ENCODE measurements around the gene TEDC2.

DNA sequence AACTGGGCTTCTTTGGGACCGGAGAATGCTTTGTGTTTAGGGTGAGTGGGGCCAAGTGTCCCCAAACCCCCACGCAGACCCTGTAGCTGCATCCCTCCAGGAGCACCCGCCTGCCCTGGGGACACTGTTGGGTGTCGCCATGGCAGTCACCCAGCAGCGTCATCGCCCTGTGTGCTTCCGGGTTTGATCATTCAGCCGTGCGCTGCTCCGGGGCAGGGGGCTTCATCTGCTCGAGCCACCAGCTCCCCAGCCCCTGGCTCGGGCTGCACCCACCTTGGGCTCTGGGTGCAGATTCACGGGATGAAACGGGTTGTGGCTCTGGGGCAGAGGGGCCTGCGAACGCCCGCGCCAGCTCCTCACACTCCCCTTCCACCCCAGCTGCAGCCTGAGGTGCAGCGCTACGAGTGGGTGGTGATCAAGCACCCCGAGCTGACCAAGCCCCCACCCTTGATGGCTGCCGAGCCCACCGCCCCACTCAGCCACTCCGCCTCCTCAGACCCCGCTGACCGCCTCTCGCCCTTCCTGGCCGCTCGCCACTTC lies 40.1 kb downstream of the TEDC2 start:
- TF ChIP-seq, protein P1, sequence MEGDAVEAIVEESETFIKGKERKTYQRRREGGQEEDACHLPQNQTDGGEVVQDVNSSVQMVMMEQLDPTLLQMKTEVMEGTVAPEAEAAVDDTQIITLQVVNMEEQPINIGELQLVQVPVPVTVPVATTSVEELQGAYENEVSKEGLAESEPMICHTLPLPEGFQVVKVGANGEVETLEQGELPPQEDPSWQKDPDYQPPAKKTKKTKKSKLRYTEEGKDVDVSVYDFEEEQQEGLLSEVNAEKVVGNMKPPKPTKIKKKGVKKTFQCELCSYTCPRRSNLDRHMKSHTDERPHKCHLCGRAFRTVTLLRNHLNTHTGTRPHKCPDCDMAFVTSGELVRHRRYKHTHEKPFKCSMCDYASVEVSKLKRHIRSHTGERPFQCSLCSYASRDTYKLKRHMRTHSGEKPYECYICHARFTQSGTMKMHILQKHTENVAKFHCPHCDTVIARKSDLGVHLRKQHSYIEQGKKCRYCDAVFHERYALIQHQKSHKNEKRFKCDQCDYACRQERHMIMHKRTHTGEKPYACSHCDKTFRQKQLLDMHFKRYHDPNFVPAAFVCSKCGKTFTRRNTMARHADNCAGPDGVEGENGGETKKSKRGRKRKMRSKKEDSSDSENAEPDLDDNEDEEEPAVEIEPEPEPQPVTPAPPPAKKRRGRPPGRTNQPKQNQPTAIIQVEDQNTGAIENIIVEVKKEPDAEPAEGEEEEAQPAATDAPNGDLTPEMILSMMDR (IDR thresholded peaks at IDR 0.05): no peak
- TF ChIP-seq EP300 (IDR thresholded peaks at IDR 0.05): no peak
